AG04450 (cell line): Measurements from ENCODE around the gene PUS7L. TPM values are rescaled to one million over a fixed set of nuclear protein-coding genes. Genes with fewer than 3 reads are reported as not detected.
A peak's percentile ranks its signal among the peaks of the same experiment; 100 is the strongest.
"Not testable (repeated sequence)": the region's sequence is repeated elsewhere in the genome, so short reads cannot be mapped to it uniquely, and the experiment has no call there.

ENCODE experiments used
- CTCF ChIA-PET: fragments of 300-600, 350-600 bp; formaldehyde crosslinking; extraction: SDS; loops from one replicate; lab custom pipeline; 2022; ENCODE audit warnings: antibody characterized with exemption, inconsistent platforms; lab: Charles Lee
- POLR2A ChIA-PET: fragments of 350-600 bp; formaldehyde crosslinking; extraction: SDS; loops from one replicate; lab custom pipeline; 2021; ENCODE audit warnings: antibody characterized with exemption, inconsistent platforms; lab: Yijun Ruan, JAX
- DNase-seq: peaks from one replicate; pipeline ENCODE4 v3.0.0-alpha.2; 2011; ENCODE audit warnings: low read depth, low spot score
- H3K27ac ChIP-seq: one replicate; pipeline ENCODE4 v1.5.1; 2012; ENCODE audit warnings: low read depth, low read length, control low read depth
- H3K27me3 ChIP-seq: one replicate; pipeline ENCODE4 v1.6.0; 2012; ENCODE audit warnings: low read length; ENCODE audit not compliant: control insufficient read depth, insufficient read depth
- H3K4me3 ChIP-seq: 2 replicates; pipeline ENCODE4 v1.5.1; 2011; ENCODE audit warnings: mild to moderate bottlenecking, low read depth, low read length, control low read depth
- H3K9me3 ChIP-seq: 2 replicates; pipeline ENCODE4 v1.5.1; 2012; ENCODE audit warnings: low read length; ENCODE audit not compliant: control insufficient read depth, insufficient read depth
- CTCF ChIP-seq: IDR thresholded peaks from 2 replicates; pipeline ENCODE4 v1.5.1; 2011; ENCODE audit warnings: low read depth, low read length, control low read depth, inconsistent platforms
- polyA plus RNA-seq: library from polyadenylated mRNA; depleted of rRNA; stranded (reverse); fragments of >200 nt; gene quantifications from 2 replicates; pipeline ENCODE4 v1.2.3, GENCODE V29; 2011; rRNA removed

The PUS7L gene
- polyA plus RNA-seq, 1 experiment = 15.2 TPM

GRCh38 chr12:43692064-43692463 lies 66.5 kb downstream of the PUS7L start:
- CTCF ChIA-PET = no interaction called here
- no peaks in the 10 kb centered on the region for H3K27me3 ChIP-seq
- TF ChIP-seq CTCF = no peak
- no peak overlapping the region for H3K27ac ChIP-seq
- H3K9me3 ChIP-seq = no peaks in the 10 kb centered on the region
- DNase-seq = no peak
- no peak overlapping the region for H3K4me3 ChIP-seq
- POLR2A ChIA-PET = no interaction called here

GRCh38 chr12:43685491-43685890 lies 73.1 kb downstream of the PUS7L start:
- POLR2A ChIA-PET, H3K27ac ChIP-seq, DNase-seq, H3K27me3 ChIP-seq, H3K4me3 ChIP-seq, H3K9me3 ChIP-seq, CTCF ChIA-PET: not testable (repeated sequence)

GRCh38 chr12:43676183-43676813 lies 82.3 kb downstream of the PUS7L start:
- TF ChIP-seq CTCF = peak; percentile 56
- no peak for DNase-seq
- ChIA-PET POLR2A (no interaction called here), CTCF (interaction anchor here (0.7 kb wide), 1 partner anchor 49 kb away, joined by 8 read pairs; no protein-coding TSS in a partner anchor)
- Histone ChIP-seq H3K27me3 (no peaks in the 10 kb centered on the region), H3K27ac (no peak overlapping the region), H3K9me3 (no peaks in the 10 kb centered on the region), H3K4me3 (no peak overlapping the region)

- no peaks in the 10 kb centered on the region for H3K9me3 ChIP-seq
- H3K27ac ChIP-seq = no peak overlapping the region
- no peaks in the 10 kb centered on the region for H3K27me3 ChIP-seq
- no peak for TF ChIP-seq CTCF
- DNase-seq = no peak
- POLR2A ChIA-PET = no interaction called here
- H3K4me3 ChIP-seq = no peak overlapping the region
- CTCF ChIA-PET = interaction anchor here (0.7 kb wide), 1 partner anchor 50 kb away, joined by 8 read pairs; no protein-coding TSS in a partner anchor
Observed at GRCh38 chr12:43675048-43675904, 83.3 kb downstream of the PUS7L start.

GRCh38 chr12:43669373-43669772 lies 89.2 kb downstream of the PUS7L start:
- CTCF ChIA-PET = no interaction called here
- DNase-seq = no peak
- no peak overlapping the region for H3K27ac ChIP-seq
- POLR2A ChIA-PET = no interaction called here
- no peak overlapping the region for H3K4me3 ChIP-seq
- no peak for TF ChIP-seq CTCF
- H3K9me3 ChIP-seq = no peaks in the 10 kb centered on the region
- no peaks in the 10 kb centered on the region for H3K27me3 ChIP-seq

Other genes with a start within 250 kb of the PUS7L start
- not detected in 2 replicates for gene ADAMTS20, start 206.6 kb downstream of the PUS7L start, polyA plus RNA-seq
- 20.6 and 29.4 TPM in 2 replicates for gene IRAK4, start 161 bp upstream of the PUS7L start, polyA plus RNA-seq
- 101 and 147 TPM in 2 replicates for gene TWF1, start 47.5 kb upstream of the PUS7L start, polyA plus RNA-seq
- gene TMEM117, start 77.3 kb upstream of the PUS7L start, polyA plus RNA-seq = 11.3 and 15.4 TPM in 2 replicates